ENCODE measurements around the gene ARFGAP1. TPM values are rescaled to one million over a fixed set of nuclear protein-coding genes. Genes with fewer than 3 reads are reported as not detected.
A peak's percentile ranks its signal among the peaks of the same experiment; 100 is the strongest.

Gene ARFGAP1
- total and polyA plus RNA-seq, 5 donors from 2014 or later: 17.9 to 123 (median 21.0) TPM

DNA sequence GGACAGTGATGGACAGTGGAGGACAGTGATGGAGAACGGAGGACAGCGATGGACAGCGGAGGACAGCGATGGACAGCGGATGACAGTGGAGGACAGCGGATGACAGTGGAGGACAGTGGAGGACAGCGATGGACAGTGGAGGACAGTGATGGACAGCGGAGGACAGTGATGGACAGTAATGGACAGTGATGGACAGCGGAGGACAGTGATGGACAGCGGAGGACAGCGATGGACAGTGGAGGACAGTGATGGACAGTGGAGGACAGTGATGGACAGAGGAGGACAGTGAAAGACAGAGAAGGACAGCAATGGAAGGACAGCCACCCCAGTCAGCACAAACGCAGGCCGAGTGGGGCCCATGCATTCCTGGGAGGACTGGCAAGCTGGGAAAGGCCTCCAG lies 15.0 kb upstream of the ARFGAP1 start:
- peaks cover 6% of the 10 kb centered on the region for H3K27me3 ChIP-seq (ENCODE audit: control insufficient read depth, insufficient read depth, low read length)
- H3K4me1 ChIP-seq (ENCODE audit: control insufficient read depth, insufficient read depth, low read length, poor library complexity, severe bottlenecking): peaks cover 7% of the 10 kb centered on the region
- no peaks in the 10 kb centered on the region for H3K36me3 ChIP-seq (ENCODE audit: control insufficient read depth, insufficient read depth, low read length)
- Mint-ChIP-seq H3K27me3 (peaks cover 27% of the 10 kb centered on the region), H3K4me3 (no peak overlapping the region), H3K36me3 (no peaks in the 10 kb centered on the region), H3K27ac (no peak overlapping the region), H3K4me1 (peaks cover 0 to 13% (median 3%) of the 10 kb centered on the region in 4 donors), H3K9me3 (no peaks in the 10 kb centered on the region)
- no peak overlapping the region for H3K27ac ChIP-seq (ENCODE audit: insufficient read depth, low read length, poor library complexity, severe bottlenecking)
- no peak for DNase-seq
- ATAC-seq (ENCODE audit: low read depth in 2 of 2): no peak
- no peaks in the 10 kb centered on the region for H3K9me3 ChIP-seq (ENCODE audit: control insufficient read depth in 2 of 2, low read length in 2 of 2)
- H3K4me3 ChIP-seq (ENCODE audit: low read depth, low read length): no peak overlapping the region

DNA sequence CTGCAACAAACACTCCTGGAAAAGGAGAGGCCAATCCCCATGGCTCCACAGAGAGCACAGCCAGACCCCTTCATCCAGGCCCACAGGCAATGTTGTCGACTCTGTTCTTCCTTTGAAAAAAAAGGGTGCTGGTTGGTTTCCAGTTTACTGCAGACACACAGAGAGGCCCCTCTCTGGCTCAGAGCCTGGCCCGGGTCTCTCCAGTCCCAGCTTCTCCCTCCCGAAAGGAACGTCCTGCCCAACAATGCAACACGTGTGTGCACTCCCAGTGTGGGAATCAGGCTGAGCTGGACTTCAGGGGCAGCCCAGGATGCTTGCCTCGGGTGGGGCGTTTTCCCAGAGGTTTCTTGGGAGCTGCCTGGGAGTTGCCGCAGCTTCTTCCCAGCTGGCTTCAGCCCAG lies 13.8 kb upstream of the ARFGAP1 start:
- H3K36me3 Mint-ChIP-seq: no peaks in the 10 kb centered on the region
- no peak overlapping the region for H3K27ac ChIP-seq (ENCODE audit: insufficient read depth, low read length, poor library complexity, severe bottlenecking)
- no peak overlapping the region for H3K27ac Mint-ChIP-seq
- no peak overlapping the region for H3K4me3 ChIP-seq (ENCODE audit: low read depth, low read length)
- peaks cover 3% of the 10 kb centered on the region for H3K27me3 ChIP-seq (ENCODE audit: control insufficient read depth, insufficient read depth, low read length)
- no peaks in the 10 kb centered on the region for H3K9me3 Mint-ChIP-seq
- H3K4me1 Mint-ChIP-seq: peaks cover 0 to 7% (median 3%) of the 10 kb centered on the region in 4 donors
- H3K4me3 Mint-ChIP-seq: no peak overlapping the region
- peaks cover 21% of the 10 kb centered on the region for H3K27me3 Mint-ChIP-seq
- no peak for DNase-seq
- no peaks in the 10 kb centered on the region for H3K9me3 ChIP-seq (ENCODE audit: control insufficient read depth in 2 of 2, low read length in 2 of 2)
- H3K36me3 ChIP-seq (ENCODE audit: control insufficient read depth, insufficient read depth, low read length): no peaks in the 10 kb centered on the region
- H3K4me1 ChIP-seq (ENCODE audit: control insufficient read depth, insufficient read depth, low read length, poor library complexity, severe bottlenecking): peaks cover 7% of the 10 kb centered on the region
- no peak for ATAC-seq (ENCODE audit: low read depth in 2 of 2)

DNA sequence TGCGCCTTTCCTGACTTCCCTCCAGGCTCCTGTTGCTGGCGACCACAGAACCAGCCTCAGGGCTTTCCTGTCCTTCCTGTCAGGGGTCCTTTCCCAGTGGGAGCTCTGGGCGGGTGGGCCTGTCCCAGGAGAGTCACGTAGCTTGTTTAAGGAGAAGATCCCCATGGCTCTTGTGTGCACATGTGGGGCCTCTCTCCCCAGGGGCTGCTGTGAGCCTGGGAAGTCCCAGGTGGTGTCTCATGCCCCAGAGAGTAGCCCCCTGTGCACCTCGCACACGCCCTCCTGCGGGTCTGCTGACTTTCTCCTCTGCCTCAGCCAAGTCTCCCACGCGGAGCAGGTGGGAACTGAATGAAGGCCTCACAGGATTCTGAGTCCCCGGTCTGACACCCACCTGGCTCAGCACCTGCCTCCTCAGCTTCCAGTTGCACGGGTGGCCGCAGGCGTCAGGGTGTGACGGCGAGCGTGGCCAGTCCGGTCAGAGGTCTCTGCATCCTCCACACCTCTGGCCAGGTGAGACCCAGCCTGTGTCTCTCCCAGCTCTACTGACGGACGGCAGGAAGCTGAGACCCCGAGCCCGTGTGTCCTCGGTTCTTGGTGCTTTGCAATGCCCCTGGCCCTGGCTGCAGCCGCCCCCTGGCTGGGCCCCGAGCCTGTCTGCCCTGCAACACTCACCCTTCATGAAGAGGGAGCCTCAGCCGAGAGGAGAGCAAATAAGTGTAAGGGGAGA lies 12.7 kb upstream of the ARFGAP1 start:
- no peaks in the 10 kb centered on the region for H3K9me3 ChIP-seq (ENCODE audit: control insufficient read depth in 2 of 2, low read length in 2 of 2)
- peaks cover 0 to 7% (median 3%) of the 10 kb centered on the region in 4 donors for H3K4me1 Mint-ChIP-seq
- ATAC-seq (ENCODE audit: low read depth in 2 of 2) (no peak), DNase-seq (no peak)
- H3K4me3 Mint-ChIP-seq: no peak overlapping the region
- no peak overlapping the region for H3K27ac ChIP-seq (ENCODE audit: insufficient read depth, low read length, poor library complexity, severe bottlenecking)
- no peaks in the 10 kb centered on the region for H3K36me3 ChIP-seq (ENCODE audit: control insufficient read depth, insufficient read depth, low read length)
- no peaks in the 10 kb centered on the region for H3K9me3 Mint-ChIP-seq
- peaks cover 7% of the 10 kb centered on the region for H3K4me1 ChIP-seq (ENCODE audit: control insufficient read depth, insufficient read depth, low read length, poor library complexity, severe bottlenecking)
- peaks cover 21% of the 10 kb centered on the region for H3K27me3 Mint-ChIP-seq
- H3K4me3 ChIP-seq (ENCODE audit: low read depth, low read length): no peak overlapping the region
- H3K36me3 Mint-ChIP-seq: no peaks in the 10 kb centered on the region
- H3K27ac Mint-ChIP-seq: no peak overlapping the region
- peaks cover 3% of the 10 kb centered on the region for H3K27me3 ChIP-seq (ENCODE audit: control insufficient read depth, insufficient read depth, low read length)

DNA sequence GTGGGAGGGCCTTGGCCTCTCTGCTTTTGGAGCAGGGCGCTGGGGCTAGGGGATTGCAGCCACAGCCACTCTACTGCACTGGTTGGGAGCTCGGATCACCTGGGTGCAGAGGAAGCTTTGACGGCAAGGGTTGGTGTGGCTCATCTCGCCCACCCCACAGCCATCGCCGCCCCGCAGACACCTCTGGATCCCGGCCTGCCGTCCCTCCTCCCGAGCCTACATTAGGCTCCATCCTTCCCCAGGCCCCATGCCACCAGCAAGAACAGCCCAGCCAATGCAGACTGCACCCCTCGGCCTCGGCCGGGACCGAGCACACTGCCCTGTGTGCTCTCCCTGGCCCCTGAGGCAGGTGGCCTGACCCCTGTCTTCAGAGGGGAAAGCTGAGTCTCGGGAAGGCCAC lies 12.1 kb upstream of the ARFGAP1 start:
- H3K27ac Mint-ChIP-seq: no peak overlapping the region
- no peak overlapping the region for H3K4me3 Mint-ChIP-seq
- no peaks in the 10 kb centered on the region for H3K9me3 ChIP-seq (ENCODE audit: control insufficient read depth in 2 of 2, low read length in 2 of 2)
- ATAC-seq (ENCODE audit: low read depth in 2 of 2) (no peak), DNase-seq (no peak)
- peaks cover 3% of the 10 kb centered on the region for H3K27me3 ChIP-seq (ENCODE audit: control insufficient read depth, insufficient read depth, low read length)
- H3K4me3 ChIP-seq (ENCODE audit: low read depth, low read length): no peak overlapping the region
- H3K36me3 ChIP-seq (ENCODE audit: control insufficient read depth, insufficient read depth, low read length): no peaks in the 10 kb centered on the region
- peaks cover 18% of the 10 kb centered on the region for H3K27me3 Mint-ChIP-seq
- H3K27ac ChIP-seq (ENCODE audit: insufficient read depth, low read length, poor library complexity, severe bottlenecking): no peak overlapping the region
- no peaks in the 10 kb centered on the region for H3K36me3 Mint-ChIP-seq
- H3K9me3 Mint-ChIP-seq: peaks cover 0 to 1% (median 0%) of the 10 kb centered on the region in 7 donors
- H3K4me1 ChIP-seq (ENCODE audit: control insufficient read depth, insufficient read depth, low read length, poor library complexity, severe bottlenecking): peaks cover 7% of the 10 kb centered on the region
- peaks cover 0 to 4% (median 2%) of the 10 kb centered on the region in 4 donors for H3K4me1 Mint-ChIP-seq

DNA sequence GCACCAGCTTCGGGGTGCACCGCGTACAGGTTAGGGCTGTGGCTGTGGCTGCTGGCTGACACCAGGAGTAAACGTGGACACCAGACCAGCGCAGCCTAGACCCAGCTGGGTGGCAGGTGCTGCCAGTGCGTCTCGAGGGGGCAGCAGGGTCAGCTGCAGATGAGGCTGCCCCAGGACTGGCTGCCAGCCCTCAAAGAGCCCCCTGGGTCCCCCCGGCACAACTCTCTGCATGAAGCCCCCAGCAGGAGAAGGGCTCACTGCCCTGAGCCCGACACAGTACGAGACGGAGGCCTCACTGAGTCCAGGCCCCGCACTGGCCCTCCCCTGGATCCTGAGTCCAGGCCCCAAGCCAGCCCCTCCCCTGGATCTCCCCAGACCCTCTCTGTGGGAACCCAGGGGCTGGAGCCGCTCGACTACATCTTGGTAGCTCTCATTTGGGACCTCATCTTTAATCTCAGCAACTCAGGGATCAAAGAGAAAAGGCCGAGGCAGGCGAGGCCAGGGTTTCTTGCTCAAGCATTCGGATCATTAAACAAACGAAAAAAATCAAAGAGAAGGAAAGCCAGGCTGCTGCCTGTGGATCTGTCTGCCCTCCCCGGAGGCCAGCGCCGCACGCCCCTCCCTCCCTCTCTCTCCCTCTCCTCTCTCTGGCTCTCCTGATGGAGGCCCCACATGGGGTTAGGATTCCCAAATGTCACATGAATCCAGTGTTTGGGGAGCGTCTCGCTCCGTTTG lies 11.4 kb upstream of the ARFGAP1 start:
- H3K27me3 Mint-ChIP-seq: peaks cover 14% of the 10 kb centered on the region
- Histone ChIP-seq H3K27ac (ENCODE audit: insufficient read depth, low read length, poor library complexity, severe bottlenecking) (no peak overlapping the region), H3K36me3 (ENCODE audit: control insufficient read depth, insufficient read depth, low read length) (no peaks in the 10 kb centered on the region), H3K4me3 (ENCODE audit: low read depth, low read length) (no peak overlapping the region), H3K9me3 (ENCODE audit: control insufficient read depth in 2 of 2, low read length in 2 of 2) (no peaks in the 10 kb centered on the region), H3K4me1 (ENCODE audit: control insufficient read depth, insufficient read depth, low read length, poor library complexity, severe bottlenecking) (peaks cover 7% of the 10 kb centered on the region), H3K27me3 (ENCODE audit: control insufficient read depth, insufficient read depth, low read length) (peaks cover 3% of the 10 kb centered on the region)
- no peak for ATAC-seq (ENCODE audit: low read depth in 2 of 2)
- peaks cover 0 to 1% (median 0%) of the 10 kb centered on the region in 7 donors for H3K9me3 Mint-ChIP-seq
- H3K27ac Mint-ChIP-seq: no peak overlapping the region
- H3K36me3 Mint-ChIP-seq: no peaks in the 10 kb centered on the region
- no peak overlapping the region for H3K4me3 Mint-ChIP-seq
- peaks cover 0 to 2% (median 0%) of the 10 kb centered on the region in 4 donors for H3K4me1 Mint-ChIP-seq
- no peak for DNase-seq

DNA sequence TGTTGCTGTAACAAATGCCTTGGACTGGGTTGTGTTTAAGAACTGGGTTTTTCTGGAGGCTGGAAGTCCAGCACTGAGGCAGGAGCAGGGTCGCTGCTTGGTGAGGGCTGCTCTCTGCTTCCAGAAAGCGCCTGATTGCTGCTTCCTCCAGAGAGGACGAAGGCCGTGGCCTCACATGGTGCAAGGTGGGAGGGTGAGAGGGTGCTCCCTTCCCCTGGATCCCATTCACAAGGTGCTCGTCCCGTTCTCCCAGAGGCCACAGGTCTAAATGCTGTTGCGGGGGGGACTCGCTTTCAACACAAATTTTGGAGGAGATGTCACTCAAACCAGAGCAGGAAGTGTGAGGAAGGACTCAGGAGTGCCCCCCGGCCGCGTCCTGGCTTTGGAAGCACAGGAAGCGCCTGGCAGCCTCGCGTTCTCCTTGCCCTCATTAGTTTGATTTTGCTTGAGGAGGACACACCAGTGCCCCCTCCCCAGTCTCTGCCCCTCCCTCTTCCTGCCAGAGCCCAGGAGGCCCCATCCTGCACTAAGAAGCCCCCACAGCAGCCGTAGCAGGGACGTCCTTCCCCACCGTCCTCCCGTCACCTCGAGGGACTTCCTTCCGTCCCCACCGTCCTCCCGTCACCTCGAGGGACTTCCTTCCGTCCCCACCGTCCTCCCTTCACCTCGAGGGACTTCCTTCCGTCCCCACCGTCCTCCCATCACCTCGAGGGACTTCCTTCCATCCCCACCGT lies 10.7 kb upstream of the ARFGAP1 start:
- H3K4me1 ChIP-seq (ENCODE audit: control insufficient read depth, insufficient read depth, low read length, poor library complexity, severe bottlenecking): peaks cover 7% of the 10 kb centered on the region
- no peak for ATAC-seq (ENCODE audit: low read depth in 2 of 2)
- peak in 1 of 3 donors; percentile 14 for DNase-seq
- Mint-ChIP-seq H3K27me3 (peaks cover 9% of the 10 kb centered on the region), H3K9me3 (peaks cover 0 to 1% (median 0%) of the 10 kb centered on the region in 7 donors), H3K4me1 (peaks cover 0 to 2% (median 0%) of the 10 kb centered on the region in 4 donors), H3K4me3 (no peak overlapping the region), H3K27ac (peak overlapping the region in 2 of 3 donors; percentile 35 to 78), H3K36me3 (no peaks in the 10 kb centered on the region)
- H3K27ac ChIP-seq (ENCODE audit: insufficient read depth, low read length, poor library complexity, severe bottlenecking): no peak overlapping the region
- H3K9me3 ChIP-seq (ENCODE audit: control insufficient read depth in 2 of 2, low read length in 2 of 2): no peaks in the 10 kb centered on the region
- peaks cover under 1% of the 10 kb centered on the region for H3K27me3 ChIP-seq (ENCODE audit: control insufficient read depth, insufficient read depth, low read length)
- no peaks in the 10 kb centered on the region for H3K36me3 ChIP-seq (ENCODE audit: control insufficient read depth, insufficient read depth, low read length)
- H3K4me3 ChIP-seq (ENCODE audit: low read depth, low read length): no peak overlapping the region

DNA sequence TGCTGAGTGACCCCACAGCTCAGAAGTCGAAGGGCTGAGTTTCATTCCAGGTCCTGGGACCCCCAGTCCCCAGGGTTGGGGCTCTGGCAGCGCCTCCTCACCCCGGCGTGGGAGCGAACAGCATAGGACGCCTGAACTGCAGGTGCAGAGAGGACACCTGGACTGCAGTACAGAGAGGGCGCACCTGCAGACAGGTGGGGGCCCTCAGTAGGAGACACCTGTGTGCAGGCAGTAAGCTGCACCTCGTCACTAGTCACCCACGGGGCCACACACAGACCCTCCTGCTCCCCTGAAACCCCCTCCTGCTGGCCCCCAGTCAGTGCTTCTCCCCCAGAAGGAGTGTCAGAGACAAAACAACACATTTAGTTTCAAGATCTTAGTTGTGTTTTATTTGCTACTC lies 9.8 kb upstream of the ARFGAP1 start:
- Mint-ChIP-seq H3K27ac (no peak overlapping the region), H3K9me3 (peaks cover 0 to 1% (median 0%) of the 10 kb centered on the region in 7 donors), H3K27me3 (peaks cover 9% of the 10 kb centered on the region), H3K36me3 (no peaks in the 10 kb centered on the region), H3K4me1 (peaks cover 0 to 2% (median 0%) of the 10 kb centered on the region in 4 donors), H3K4me3 (no peak overlapping the region)
- Histone ChIP-seq H3K27ac (ENCODE audit: insufficient read depth, low read length, poor library complexity, severe bottlenecking) (no peak overlapping the region), H3K27me3 (ENCODE audit: control insufficient read depth, insufficient read depth, low read length) (no peaks in the 10 kb centered on the region), H3K36me3 (ENCODE audit: control insufficient read depth, insufficient read depth, low read length) (no peaks in the 10 kb centered on the region), H3K4me1 (ENCODE audit: control insufficient read depth, insufficient read depth, low read length, poor library complexity, severe bottlenecking) (peaks cover 7% of the 10 kb centered on the region), H3K4me3 (ENCODE audit: low read depth, low read length) (no peak overlapping the region), H3K9me3 (ENCODE audit: control insufficient read depth in 2 of 2, low read length in 2 of 2) (no peaks in the 10 kb centered on the region)
- ATAC-seq (ENCODE audit: low read depth in 2 of 2): no peak
- DNase-seq: no peak
